ENCODE measurements around the gene MTG2.

MTG2 gene

GRCh38 chr20:62248890-62249560, 66.2 kb downstream of the MTG2 start:
- no peak for DNase-seq (ENCODE audit: low read depth)

GRCh38 chr20:62252342-62252966, 69.6 kb downstream of the MTG2 start:
- DNase-seq (ENCODE audit: low read depth): no peak

All from stimulated activated CD8-positive, alpha-beta memory T cell treated with anti-CD3 and anti-CD28 coated beads, Interleukin-12 subunit alpha, Interleukin-12 subunit beta, amount 100 ng/mL, for 1 hour (primary cell).